Endothelial cell of umbilical vein (primary cell): Measurements from ENCODE around the gene FIGNL2. TPM values are rescaled to one million over a fixed set of nuclear protein-coding genes. Genes with fewer than 3 reads are reported as not detected.

Experiments
- BruUV-seq: library from RNA; stranded (reverse); fragments of 400-500 nt; replicated peaks from 2 replicates; lab custom pipeline; 2021; lab: Mats Ljungman, UMichigan
- CTCF ChIA-PET: fragments of 300-600, 350-600 bp; sonication (Branson Sonifier 250); formaldehyde crosslinking; loops from one replicate; lab custom pipeline; 2021; ENCODE audit warnings: antibody characterized with exemption, inconsistent platforms; lab: Charles Lee
- POLR2A ChIA-PET: fragments of 300-600, 350-600 bp; sonication (Branson Sonifier 250); formaldehyde crosslinking; loops from one replicate; lab custom pipeline; 2021; ENCODE audit warnings: antibody characterized with exemption, inconsistent platforms; lab: Charles Lee
- DNase-seq: peaks from one replicate; pipeline ENCODE4 v3.0.0-alpha.2; 2011; ENCODE audit warnings: low read depth, low spot score
- FAIRE-seq: peaks from 2 replicates; lab custom pipeline; 2011; peaks lifted over from hg19 to GRCh38; lab: Jason Lieb, UNC
- H2AFZ ChIP-seq: 2 replicates; pipeline ENCODE4 v1.6.0; 2012; ENCODE audit warnings: low read depth, low read length, control low read depth, inconsistent platforms
- H3K27ac ChIP-seq: 2 replicates; pipeline ENCODE4 v1.5.1; 2011; ENCODE audit warnings: low read depth, mild to moderate bottlenecking, control low read depth, low read length, moderate library complexity; ENCODE audit not compliant: insufficient read depth
- H3K27me3 ChIP-seq, 2 experiments: 2 replicates each; pipeline versions ENCODE4 v1.6.0 to v1.6.1; 2011; ENCODE audit warnings: low read length in 2 of 2, mixed read lengths in 1 of 2; ENCODE audit not compliant: control insufficient read depth in 2 of 2, insufficient read depth in 2 of 2
- H3K36me3 ChIP-seq, 2 experiments: 2 replicates in 1 of 2; 3 replicates in 1 of 2; pipeline ENCODE4 v1.5.1; 2011; ENCODE audit warnings: low read length in 2 of 2, mild to moderate bottlenecking in 1 of 2, moderate library complexity in 1 of 2; ENCODE audit not compliant: control insufficient read depth in 2 of 2, insufficient read depth in 2 of 2; ENCODE audit errors: extremely low read depth in 1 of 2
- H3K4me1 ChIP-seq: 3 replicates; pipeline ENCODE4 v1.5.1; 2011; ENCODE audit warnings: mild to moderate bottlenecking, low read length; ENCODE audit not compliant: control insufficient read depth, insufficient read depth; ENCODE audit errors: extremely low read depth
- H3K4me2 ChIP-seq: 2 replicates; pipeline ENCODE4 v1.6.1; 2011; ENCODE audit warnings: low read length, control low read depth, mixed read lengths; ENCODE audit not compliant: insufficient read depth
- H3K4me3 ChIP-seq, 3 experiments: fragments of 200-600 bp in 1 of 3; sonication (generic), shearing (Covaris generic) in 1 of 3; replicated peaks in 1 of 3; 2 replicates each; pipeline ENCODE4 v1.5.1; 2011 to 2016; ENCODE audit warnings: control low read depth in 3 of 3, low read length in 3 of 3, mild to moderate bottlenecking in 2 of 3, inconsistent platforms in 1 of 3, low read depth in 1 of 3, moderate library complexity in 1 of 3; ENCODE audit not compliant: insufficient read depth in 1 of 3
- H3K79me2 ChIP-seq: 2 replicates; pipeline ENCODE4 v1.6.0; 2012; ENCODE audit warnings: low read length, inconsistent platforms; ENCODE audit not compliant: control insufficient read depth, insufficient read depth
- H3K9ac ChIP-seq: replicated peaks from 2 replicates; pipeline ENCODE3; 2011; ENCODE audit warnings: low read length, control low read depth; ENCODE audit not compliant: insufficient read depth; ENCODE audit errors: extremely low read depth
- H3K9me1 ChIP-seq: replicated peaks from 3 replicates; pipeline ENCODE4 v1.6.0; 2011; ENCODE audit warnings: mild to moderate bottlenecking, low read length; ENCODE audit not compliant: control insufficient read depth, insufficient read depth; ENCODE audit errors: extremely low read depth
- H3K9me3 ChIP-seq: replicated peaks from 2 replicates; pipeline ENCODE4 v1.5.1; 2012; ENCODE audit warnings: low read length, inconsistent platforms; ENCODE audit not compliant: control insufficient read depth, insufficient read depth
- H4K20me1 ChIP-seq: replicated peaks from 2 replicates; pipeline ENCODE3; 2011; ENCODE audit warnings: mild to moderate bottlenecking, low read length; ENCODE audit not compliant: control insufficient read depth, insufficient read depth; ENCODE audit errors: extremely low read depth
- CTCF ChIP-seq, 2 donors: IDR thresholded peaks; 1 replicate in 1 of 2; 2 replicates in 1 of 2; pipeline ENCODE4 v1.5.1; 2011; ENCODE audit warnings: low read length in 2 of 2, mild to moderate bottlenecking in 2 of 2, moderate library complexity in 2 of 2, control low read depth in 1 of 2, inconsistent platforms in 1 of 2, low read depth in 1 of 2; ENCODE audit not compliant: insufficient read depth in 1 of 2; ENCODE audit errors: extremely low read depth in 1 of 2
- EZH2 ChIP-seq: IDR thresholded peaks from 2 replicates; pipeline ENCODE4 v1.6.1; 2012; ENCODE audit warnings: borderline replicate concordance, low read depth, mild to moderate bottlenecking, moderate library complexity, low read length, inconsistent platforms; ENCODE audit not compliant: severe bottlenecking
- FOS ChIP-seq: IDR thresholded peaks from 2 replicates; pipeline ENCODE4 v1.6.1; 2011; ENCODE audit warnings: mild to moderate bottlenecking, low read length, moderate library complexity, borderline replicate concordance; ENCODE audit not compliant: insufficient read depth
- GATA2 ChIP-seq: IDR thresholded peaks from 2 replicates; pipeline ENCODE4 v1.7.0; 2011; ENCODE audit warnings: low read depth, mild to moderate bottlenecking, moderate library complexity, mixed read lengths, low read length; ENCODE audit not compliant: insufficient read length, insufficient read depth
- JUN ChIP-seq: IDR thresholded peaks from 2 replicates; pipeline ENCODE4 v1.6.1; 2011; ENCODE audit warnings: borderline replicate concordance, low read depth; ENCODE audit not compliant: insufficient read length, insufficient read depth
- MYC ChIP-seq: IDR thresholded peaks from one replicate; pipeline ENCODE4 v1.6.1; 2011; ENCODE audit warnings: mild to moderate bottlenecking, low read depth, low read length
- POLR2A ChIP-seq: IDR thresholded peaks from 2 replicates; pipeline ENCODE4 v1.6.1; 2012; ENCODE audit warnings: low read depth, mild to moderate bottlenecking, control low read depth, low read length
- POLR2AphosphoS5 ChIP-seq: IDR thresholded peaks from 2 replicates; pipeline ENCODE4 v1.6.1; 2012; ENCODE audit warnings: low read depth, mild to moderate bottlenecking, control low read depth, low read length, moderate library complexity; ENCODE audit not compliant: insufficient read depth
- dilution Hi-C: fragments of 300-500 bp; cut with MboI; formaldehyde crosslinking; loops from one replicate; pipeline ENCODE4 v1.15.0; 2019; ENCODE audit warnings: low sequenced_read_pairs; ENCODE audit not compliant: extremely low pct_ligation_motif_present
- intact Hi-C: fragments of 100-400 bp; cut with micrococcal nuclease; formaldehyde crosslinking; loops from one replicate; pipeline ENCODE4 v1.10.0; 2022
- polyA plus RNA-seq, 4 experiments: library from polyadenylated mRNA; depleted of rRNA in 3 of 4; stranded (reverse) in 3 of 4; unstranded in 1 of 4; fragments of >200 nt; gene quantifications; 2 replicates each; pipeline versions ENCODE4 v1.2.1 to v1.2.3, GENCODE V29; 2011 to 2012; ENCODE audit warnings: missing spikeins in 1 of 4
- total RNA-seq: library from RNA; stranded (reverse); gene quantifications from 2 replicates; pipeline ENCODE4 v1.2.3, GENCODE V29; 2021
- TF ChIP-seq, protein P1 (sequence below): IDR thresholded peaks from 2 replicates; pipeline ENCODE4 v1.6.1; 2011; ENCODE audit not compliant: insufficient read depth, insufficient read length

Gene FIGNL2
- total and polyA plus RNA-seq, 2 donors (not counting 3 experiments of a cell fraction or from before 2014, with no cell fraction given), result 1.4 to 2.4 TPM

GRCh38 chr12:51821440-51822260 lies 26.9 kb downstream of the FIGNL2 start:
- Histone ChIP-seq H3K9ac (no peak overlapping the region), H3K4me1 (no peaks in the 10 kb centered on the region), H4K20me1 (no peaks in the 10 kb centered on the region), H3K79me2 (no peaks in the 10 kb centered on the region), H3K9me1 (no peaks in the 10 kb centered on the region), H3K36me3 (no peaks in the 10 kb centered on the region), H3K4me3 (no peak overlapping the region), H2AFZ (no peak overlapping the region), H3K4me2 (no peak overlapping the region), H3K27me3 (no peaks in the 10 kb centered on the region), H3K27ac (no peak overlapping the region), H3K9me3 (no peaks in the 10 kb centered on the region)
- no peak for DNase-seq
- ChIA-PET POLR2A (no interaction called here), CTCF (interaction anchor here (4.3 kb wide), 1 partner anchor 53 kb away, joined by 105 read pairs; no protein-coding TSS in a partner anchor)
- dilution Hi-C loops, result no loop called here
- FAIRE-seq, result no peak
- no TSS peak for BruUV-seq
- TF ChIP-seq CTCF (IDR thresholded peaks at IDR 0.05; ENCODE audit: extremely low read depth in 1 of 2, insufficient read depth in 1 of 2, low read depth in 1 of 2, low read length in 2 of 2), result no peak
- TF ChIP-seq GATA2, result no peak
- no peak for TF ChIP-seq JUN
- TF ChIP-seq, protein P1, sequence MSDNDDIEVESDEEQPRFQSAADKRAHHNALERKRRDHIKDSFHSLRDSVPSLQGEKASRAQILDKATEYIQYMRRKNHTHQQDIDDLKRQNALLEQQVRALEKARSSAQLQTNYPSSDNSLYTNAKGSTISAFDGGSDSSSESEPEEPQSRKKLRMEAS, result no peak
- TF ChIP-seq POLR2A, result no peak
- no peak for TF ChIP-seq EZH2
- TF ChIP-seq POLR2AphosphoS5, result no peak
- no peak for TF ChIP-seq FOS
- TF ChIP-seq MYC, result no peak
- intact Hi-C loops, result no loop called here
